ENCODE measurements around the gene BTBD1.

Gene BTBD1

GRCh38 chr15:83066734-83067637, at the start of gene BTBD1:
Gene BTBD1 (minus strand): TSS chr15:83067252. CDS start chr15:83067151, 101 bp downstream.
- peak; percentile 87 to 88 for DNase-seq (ENCODE audit: low read depth in 2 of 2)

- no peak for DNase-seq (ENCODE audit: low read depth in 2 of 2)
Measured at GRCh38 chr15:83115831-83116565, 48.9 kb upstream of the BTBD1 start.

GRCh38 chr15:83115410-83115809, 48.4 kb upstream of the BTBD1 start:
- DNase-seq (ENCODE audit: low read depth in 2 of 2), result no peak

GRCh38 chr15:83114856-83115255, 47.8 kb upstream of the BTBD1 start:
- DNase-seq (ENCODE audit: low read depth in 2 of 2), result no peak

- no peak for DNase-seq (ENCODE audit: low read depth in 2 of 2)
Measured at GRCh38 chr15:83113881-83114674, 47.0 kb upstream of the BTBD1 start.

GRCh38 chr15:83112956-83113299, 45.9 kb upstream of the BTBD1 start:
- no peak for DNase-seq (ENCODE audit: low read depth in 2 of 2)

GRCh38 chr15:83112233-83112955, 45.3 kb upstream of the BTBD1 start:
- no peak for DNase-seq (ENCODE audit: low read depth in 2 of 2)

- DNase-seq (ENCODE audit: low read depth in 2 of 2), result no peak
Measured at GRCh38 chr15:83111149-83111548, 44.1 kb upstream of the BTBD1 start.

GRCh38 chr15:83110381-83110780, 43.3 kb upstream of the BTBD1 start:
- DNase-seq (ENCODE audit: low read depth in 2 of 2), result no peak

- DNase-seq (ENCODE audit: low read depth in 2 of 2), result no peak
Measured at GRCh38 chr15:83109532-83109931, 42.5 kb upstream of the BTBD1 start.

GRCh38 chr15:83108266-83109219, 41.5 kb upstream of the BTBD1 start:
- DNase-seq (ENCODE audit: low read depth in 2 of 2), result peak in 1 of 2 donors; percentile 9

- DNase-seq (ENCODE audit: low read depth in 2 of 2), result no peak
Measured at GRCh38 chr15:83107841-83108181, 40.8 kb upstream of the BTBD1 start.

GRCh38 chr15:83106994-83107840, 40.2 kb upstream of the BTBD1 start, which contains the start of gene TM6SF1:
Gene TM6SF1 (plus strand): TSS chr15:83107645. CDS start chr15:83107681, 36 bp downstream.
- DNase-seq (ENCODE audit: low read depth in 2 of 2), result no peak

GRCh38 chr15:83105440-83105839, 38.4 kb upstream of the BTBD1 start:
- no peak for DNase-seq (ENCODE audit: low read depth in 2 of 2)

GRCh38 chr15:83104141-83104540, 37.1 kb upstream of the BTBD1 start:
- no peak for DNase-seq (ENCODE audit: low read depth in 2 of 2)

GRCh38 chr15:83102346-83102745, 35.3 kb upstream of the BTBD1 start:
- DNase-seq (ENCODE audit: low read depth in 2 of 2), result no peak

GRCh38 chr15:83100097-83100646, 33.1 kb upstream of the BTBD1 start:
- DNase-seq (ENCODE audit: low read depth in 2 of 2), result no peak

GRCh38 chr15:83099290-83099689, 32.2 kb upstream of the BTBD1 start:
- no peak for DNase-seq (ENCODE audit: low read depth in 2 of 2)

GRCh38 chr15:83098079-83098478, 31.0 kb upstream of the BTBD1 start:
- DNase-seq (ENCODE audit: low read depth in 2 of 2), result no peak
